DLD1 (cell line): ENCODE results near the gene SLC25A44.

ENCODE experiments used
- in situ Hi-C: cut with HindIII; loops from 2 replicates; pipeline ENCODE4 v1.10.0; 2017; ENCODE audit warnings: low sequenced_read_pairs

SLC25A44 gene, protein sequence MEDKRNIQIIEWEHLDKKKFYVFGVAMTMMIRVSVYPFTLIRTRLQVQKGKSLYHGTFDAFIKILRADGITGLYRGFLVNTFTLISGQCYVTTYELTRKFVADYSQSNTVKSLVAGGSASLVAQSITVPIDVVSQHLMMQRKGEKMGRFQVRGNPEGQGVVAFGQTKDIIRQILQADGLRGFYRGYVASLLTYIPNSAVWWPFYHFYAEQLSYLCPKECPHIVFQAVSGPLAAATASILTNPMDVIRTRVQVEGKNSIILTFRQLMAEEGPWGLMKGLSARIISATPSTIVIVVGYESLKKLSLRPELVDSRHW

DNA sequence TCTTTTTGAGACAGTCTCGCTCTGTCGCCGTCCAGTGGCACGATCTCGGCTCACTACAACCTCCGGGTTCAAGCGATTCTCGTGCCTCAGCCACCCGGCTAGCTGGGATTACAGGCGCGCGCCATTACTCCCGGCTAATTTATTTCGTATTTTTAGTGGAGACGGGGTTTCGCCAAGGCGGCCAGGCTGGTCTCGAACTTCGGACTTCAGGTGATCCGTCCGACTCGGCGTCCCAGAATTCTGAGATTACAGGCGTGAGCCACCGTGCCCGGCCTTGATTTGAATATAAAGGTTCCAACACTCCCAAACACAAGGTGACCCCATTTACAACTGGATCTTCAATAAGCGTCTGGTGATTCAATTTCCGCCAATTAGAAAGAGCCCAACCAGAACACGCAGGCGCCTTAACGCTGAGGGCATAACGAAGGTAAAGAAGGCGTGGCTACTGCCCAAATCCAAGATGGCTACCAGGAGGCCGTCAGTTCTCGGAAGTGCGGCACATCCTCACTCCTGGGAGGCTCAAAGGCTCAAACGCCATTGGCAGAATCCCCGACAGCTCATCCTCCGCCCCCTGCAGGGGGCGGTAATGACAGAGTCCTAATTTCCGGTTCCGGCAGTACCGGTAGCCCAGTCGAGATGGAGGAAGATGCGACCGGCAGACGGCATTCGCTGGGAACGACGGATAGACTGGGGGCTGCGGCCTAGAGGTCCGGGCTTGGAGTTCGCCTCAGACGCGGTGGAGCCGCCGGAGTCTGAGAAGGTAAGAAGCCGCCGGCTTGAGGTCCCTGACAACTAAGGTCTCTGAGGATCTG is at the start of gene SLC25A44:
Gene SLC25A44 (plus strand): TSS at position 617 of the 812 bp plus-strand sequence. CDS start 5,744 bp downstream, outside the sequence.
- in situ Hi-C loops, result no loop called here

- in situ Hi-C loops, result no loop called here
These were observed 49.2 kb upstream of the SLC25A44 start for GRCh38 chr1:156144742-156145141.

DNA sequence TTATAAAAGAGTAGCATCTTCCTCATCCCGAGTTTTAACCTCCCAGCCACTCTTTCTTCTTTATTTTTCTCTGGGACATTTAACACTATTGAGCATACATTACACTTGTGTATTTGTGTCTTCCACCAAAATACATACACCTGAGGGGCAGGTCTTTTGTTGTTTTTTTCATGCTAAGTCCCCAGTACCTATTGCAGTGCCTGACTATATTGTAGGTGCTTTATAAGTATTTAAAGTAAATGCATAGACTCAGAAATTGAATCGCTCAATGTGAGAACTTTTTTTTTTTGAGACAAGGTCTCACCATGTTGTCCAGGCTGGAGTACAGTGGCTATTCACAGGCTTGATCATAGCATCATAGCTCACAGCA is 48.3 kb upstream of the SLC25A44 start:
- in situ Hi-C loops, result no loop called here

GRCh38 chr1:156146020-156146768 is 47.7 kb upstream of the SLC25A44 start:
- in situ Hi-C loops, result no loop called here

DNA sequence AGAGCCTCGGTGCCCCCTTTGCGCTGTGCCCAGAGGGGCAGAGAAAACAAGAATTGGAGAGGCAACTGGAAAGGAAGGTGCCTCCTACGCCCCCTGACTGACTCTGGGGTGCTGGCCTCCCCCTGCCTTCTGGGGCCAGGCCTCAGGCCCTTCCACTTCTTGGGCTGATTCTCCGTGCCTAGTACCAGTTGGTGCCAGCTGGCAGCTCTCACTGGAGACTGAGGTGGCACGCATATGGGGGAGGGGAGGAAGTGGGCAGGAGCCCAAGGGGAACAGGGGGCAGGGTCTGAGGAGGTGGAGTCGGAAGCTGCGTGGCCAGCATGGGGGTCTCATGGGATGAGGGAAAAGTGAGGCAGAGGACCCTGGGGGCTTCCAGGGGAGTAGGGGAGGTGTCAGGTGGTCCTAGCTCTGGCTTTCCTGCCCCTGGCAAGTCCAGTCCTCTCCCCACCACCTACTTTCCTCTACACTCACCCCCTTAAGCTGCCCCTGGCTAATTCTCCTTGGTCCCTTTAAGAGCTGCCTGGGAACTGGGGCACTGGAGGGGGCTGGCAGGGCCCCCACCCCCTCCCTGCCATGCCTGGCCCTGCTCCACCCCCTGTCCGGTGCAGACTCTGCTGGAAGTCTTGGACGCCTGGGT is 47.0 kb upstream of the SLC25A44 start:
- in situ Hi-C loops, result no loop called here

DNA sequence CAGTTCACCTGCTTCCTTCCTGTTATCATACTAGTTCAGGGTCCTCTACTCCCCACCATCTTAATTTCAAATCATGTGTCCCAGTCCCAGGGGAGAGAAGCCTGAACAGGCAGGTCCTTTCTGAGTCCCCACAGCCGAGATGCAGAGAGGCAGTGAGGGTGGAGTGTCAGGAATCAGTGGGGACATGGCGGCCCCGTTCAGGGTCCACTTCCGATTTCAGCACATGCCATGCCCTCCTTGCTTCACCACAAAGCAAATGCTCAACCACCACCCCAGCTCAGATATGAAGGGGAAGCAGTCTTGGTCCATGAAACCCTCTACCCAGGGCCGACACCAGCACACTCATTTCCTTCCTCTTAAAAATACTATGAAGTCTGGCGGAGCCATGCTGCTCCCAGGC is 45.7 kb upstream of the SLC25A44 start:
- in situ Hi-C loops, result no loop called here

DNA sequence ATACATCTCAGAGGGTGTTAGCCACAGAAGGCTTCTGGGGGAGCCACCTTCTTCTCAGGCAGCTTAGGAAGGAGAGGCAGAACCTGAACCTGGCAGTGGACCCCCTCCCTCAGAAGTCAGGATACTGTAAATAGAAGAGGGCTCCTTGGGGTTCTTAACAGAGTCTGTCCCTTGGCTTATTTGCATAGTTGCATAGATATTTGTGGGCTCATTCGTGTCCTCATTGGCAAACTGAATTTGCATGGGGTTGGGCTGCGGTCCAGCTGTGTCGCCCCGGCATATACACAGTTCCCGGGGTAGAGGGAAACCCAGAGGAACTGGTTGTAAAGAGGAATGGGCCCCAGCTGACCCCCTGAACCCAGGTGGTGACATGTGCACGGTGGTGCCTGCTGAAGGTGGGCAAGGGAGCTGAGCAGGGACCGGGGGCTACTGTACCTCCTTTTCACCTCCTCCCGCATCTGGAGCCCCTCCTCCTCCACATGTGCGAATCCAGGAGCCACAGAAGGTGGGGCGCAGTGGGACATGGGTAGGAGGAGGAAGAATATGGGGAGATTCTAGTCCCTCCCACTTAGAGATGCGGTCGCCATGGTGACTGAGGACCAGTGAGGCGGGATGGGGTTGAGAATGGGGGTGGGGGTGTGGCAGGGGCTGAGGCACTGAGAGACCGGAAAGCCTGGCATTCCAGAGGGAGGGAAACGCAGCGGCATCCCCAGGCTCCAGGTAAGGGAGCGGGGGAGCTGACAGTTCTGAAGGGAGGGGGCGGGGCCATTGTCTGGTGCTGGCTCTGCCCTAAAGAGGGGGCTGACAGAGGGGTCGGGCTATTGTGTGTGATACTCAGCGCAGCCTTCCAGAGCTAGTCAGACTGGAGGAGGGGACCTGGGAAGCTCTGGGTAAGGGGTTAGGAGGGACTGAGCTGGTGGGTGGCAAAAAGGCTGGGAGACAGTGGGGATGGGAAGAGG is 44.3 kb upstream of the SLC25A44 start:
- in situ Hi-C loops, result no loop called here

DNA sequence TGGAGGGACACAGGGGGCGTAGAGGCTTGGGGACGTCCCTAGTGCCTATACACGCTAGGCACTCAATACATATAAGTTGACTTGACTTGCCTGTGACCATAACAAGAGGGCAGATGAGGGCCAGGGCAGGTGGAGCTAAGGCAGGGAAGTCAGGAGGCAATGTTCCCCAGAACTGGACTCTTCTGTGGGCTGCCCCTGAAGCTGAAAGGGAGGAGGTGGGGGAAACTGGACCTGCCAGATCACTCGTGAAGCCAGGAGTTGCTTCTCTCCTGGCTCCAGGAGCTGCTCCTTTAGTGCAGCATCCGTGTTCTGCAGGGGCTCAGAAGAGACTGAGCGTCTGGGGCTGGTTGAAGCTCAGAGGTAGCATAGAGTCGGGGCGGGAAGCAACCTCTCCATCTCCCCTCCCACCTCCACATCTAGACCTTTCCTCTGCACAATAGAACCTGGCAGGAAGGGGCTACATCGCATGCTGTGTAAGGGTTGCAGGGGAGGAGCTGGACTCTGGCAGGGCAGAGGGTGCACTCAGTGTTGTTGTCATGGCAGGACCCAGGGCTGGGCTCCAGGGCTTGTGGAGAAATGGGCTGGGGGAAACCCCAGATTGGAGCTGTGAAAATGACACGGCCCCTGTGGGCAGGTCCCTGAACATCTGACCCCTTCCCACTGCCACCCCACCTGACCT is 43.4 kb upstream of the SLC25A44 start:
- in situ Hi-C loops, result no loop called here

DNA sequence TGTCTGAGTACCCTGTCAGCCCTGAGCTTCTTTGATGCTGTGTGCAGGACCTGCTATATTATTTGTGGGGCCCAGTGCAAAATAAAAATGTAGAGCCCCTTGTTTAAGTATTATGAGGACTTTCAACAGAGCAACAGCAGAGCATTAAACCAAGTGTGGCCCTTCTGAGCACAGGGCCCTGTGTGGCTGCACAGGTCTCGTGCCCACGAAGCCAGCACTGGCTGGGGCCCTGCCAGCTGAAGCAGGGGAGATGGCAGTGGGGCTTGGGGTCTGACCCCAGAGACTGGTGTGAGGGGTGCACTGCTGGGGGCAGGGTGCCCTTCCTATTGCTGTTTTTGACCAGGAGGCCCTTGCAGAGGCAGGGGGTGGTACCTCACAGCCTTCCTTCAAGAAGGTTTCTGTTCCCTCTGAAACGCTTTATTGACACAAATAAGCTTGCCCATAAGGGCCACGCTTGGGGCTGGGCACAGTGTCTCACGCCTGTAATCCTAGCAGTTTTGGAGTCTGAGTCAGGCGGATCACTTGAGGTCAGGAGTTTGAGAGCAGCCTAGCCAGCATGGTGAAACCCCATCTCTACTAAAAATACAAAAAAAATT is 42.7 kb upstream of the SLC25A44 start:
- in situ Hi-C loops, result no loop called here

DNA sequence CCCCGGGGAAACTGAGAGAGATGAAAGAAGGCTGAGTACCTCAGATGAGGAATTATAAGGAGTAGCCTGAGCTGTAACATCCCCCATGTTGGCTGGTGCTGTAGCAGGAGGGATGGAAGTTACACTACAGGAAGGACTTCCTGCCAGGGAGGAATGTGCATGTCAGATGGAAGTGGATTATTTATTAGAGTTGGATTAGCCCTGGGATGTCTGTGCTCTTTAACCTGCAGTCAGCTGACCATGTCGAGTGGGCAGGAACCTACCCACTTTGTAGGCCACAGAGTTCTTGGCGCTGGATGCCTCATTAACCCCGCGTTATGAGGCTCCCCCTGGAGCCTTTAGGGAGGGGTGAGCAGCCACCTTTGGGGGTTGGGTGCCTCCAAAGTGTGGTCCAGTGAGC is 41.3 kb upstream of the SLC25A44 start:
- in situ Hi-C loops, result no loop called here

GRCh38 chr1:156153362-156153761 is 40.5 kb upstream of the SLC25A44 start, which contains the start of gene SEMA4A:
Gene SEMA4A (plus strand): TSS chr1:156153585. CDS start chr1:156154579, 994 bp downstream.
- in situ Hi-C loops, result no loop called here

DNA sequence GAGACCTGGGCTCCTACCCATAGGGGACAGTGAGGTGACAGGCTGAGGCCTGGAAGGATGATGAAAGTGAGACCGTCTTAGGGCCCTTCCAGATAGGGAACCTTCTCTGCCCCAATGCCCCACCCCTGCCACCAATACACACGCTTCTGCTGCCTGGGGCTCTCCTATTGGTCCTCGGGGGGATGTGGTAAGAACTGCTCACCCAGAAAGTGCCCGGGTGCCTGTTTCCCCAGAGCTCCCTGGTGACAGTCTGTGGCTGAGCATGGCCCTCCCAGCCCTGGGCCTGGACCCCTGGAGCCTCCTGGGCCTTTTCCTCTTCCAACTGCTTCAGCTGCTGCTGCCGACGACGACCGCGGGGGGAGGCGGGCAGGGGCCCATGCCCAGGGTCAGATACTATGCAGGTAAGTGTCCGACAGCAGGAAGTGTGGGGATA is 39.6 kb upstream of the SLC25A44 start:
- in situ Hi-C loops, result no loop called here

DNA sequence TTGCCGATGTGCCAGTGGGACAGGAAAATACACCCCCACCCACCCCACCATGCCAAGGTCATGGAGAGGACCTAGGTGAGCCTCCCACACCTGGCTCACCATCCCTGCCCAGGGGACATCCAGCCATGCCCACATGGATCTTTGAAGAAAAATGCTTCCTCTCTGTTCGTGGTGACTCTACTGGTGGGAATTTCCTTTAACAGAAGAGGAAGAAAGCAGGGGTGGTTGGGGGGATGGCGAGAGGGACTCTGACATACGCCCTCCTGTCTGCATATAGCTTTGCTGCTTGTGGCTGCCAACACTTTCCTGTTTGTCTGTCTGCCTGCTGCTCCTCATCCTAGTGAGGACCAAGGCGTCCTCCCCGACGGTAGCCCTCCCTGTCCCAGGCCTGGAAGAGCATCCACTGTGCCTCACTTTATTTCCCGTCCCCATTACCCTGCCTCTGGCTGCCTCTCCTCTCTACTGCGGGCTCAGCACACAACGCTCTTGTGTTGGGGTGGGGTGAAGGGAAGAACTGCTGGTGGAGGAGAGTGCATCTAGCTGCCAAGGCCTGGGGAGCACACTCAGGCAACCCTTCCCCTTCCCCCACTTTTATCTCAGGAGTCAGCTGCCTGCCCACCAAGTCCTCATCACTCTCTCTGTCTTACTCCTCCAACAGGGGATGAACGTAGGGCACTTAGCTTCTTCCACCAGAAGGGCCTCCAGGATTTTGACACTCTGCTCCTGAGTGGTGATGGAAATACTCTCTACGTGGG is 38.0 kb upstream of the SLC25A44 start:
- in situ Hi-C loops, result no loop called here

DNA sequence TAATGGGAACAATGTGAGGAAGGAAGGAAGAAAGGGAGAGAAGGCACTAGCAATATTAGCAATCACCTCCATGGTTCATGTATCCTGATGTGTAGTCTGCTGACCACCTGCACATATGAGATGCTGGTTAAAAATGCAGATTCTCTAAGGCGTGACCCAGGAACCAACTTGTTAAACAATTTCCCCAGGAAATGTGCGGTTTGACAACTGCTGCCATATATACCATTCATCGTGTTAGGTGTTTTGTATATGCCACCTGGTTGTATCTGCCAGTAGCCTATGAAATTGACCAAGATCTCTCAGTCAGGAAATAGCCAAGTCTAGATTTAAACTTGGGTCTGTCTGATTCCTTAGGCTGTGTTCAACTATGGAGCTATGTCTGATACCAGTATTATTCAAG is 36.4 kb upstream of the SLC25A44 start:
- in situ Hi-C loops, result no loop called here

DNA sequence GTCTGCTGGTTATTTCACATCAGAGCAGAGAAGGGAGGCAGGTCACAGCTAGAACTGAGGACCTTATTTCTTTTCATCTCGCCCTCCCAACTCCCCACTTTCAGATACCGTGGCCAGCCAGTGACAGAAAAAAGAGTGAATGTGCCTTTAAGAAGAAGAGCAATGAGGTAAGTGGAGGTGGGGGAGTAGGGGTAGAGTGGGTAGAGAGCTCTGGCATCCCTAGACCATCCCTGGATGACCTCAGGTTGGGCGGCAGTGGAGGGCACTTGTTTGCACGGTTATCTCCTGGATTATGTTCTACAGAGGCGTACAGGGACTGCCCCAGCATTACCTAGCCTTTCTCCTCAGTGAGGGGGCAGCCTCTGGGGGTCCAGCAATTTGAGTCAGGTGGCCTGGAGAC is 35.9 kb upstream of the SLC25A44 start:
- in situ Hi-C loops, result no loop called here

DNA sequence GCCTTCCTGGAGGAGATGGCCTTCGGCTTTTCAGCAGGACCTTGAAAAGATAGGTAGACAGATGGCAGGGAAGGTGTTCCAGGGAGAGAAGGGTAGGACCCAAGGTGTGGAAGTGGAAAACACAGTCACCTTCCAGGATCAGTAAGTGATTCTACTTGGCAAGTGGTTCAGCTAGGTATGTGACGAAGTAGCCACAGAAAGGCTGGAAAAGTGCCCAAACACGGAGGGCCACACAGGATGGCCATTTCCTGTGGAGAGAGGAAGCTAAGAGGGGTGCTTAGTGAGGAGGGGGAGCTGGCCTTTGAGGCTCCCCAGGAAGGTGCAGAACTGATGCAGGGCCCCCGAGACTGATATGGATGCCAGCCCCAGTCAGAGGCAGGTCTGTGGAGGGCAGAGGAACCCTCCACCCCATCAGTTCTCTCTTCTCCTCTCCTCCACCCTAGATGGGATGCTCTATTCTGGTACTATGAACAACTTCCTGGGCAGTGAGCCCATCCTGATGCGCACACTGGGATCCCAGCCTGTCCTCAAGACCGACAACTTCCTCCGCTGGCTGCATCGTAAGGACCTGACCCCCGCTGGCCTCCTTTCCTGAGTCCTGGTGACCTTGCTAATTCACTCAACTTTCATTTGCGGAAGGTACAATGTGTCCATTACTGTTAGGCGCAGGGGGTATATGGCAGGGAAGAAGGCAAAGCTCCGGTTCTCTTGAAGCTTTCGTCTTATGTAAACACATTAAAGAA is 33.7 kb upstream of the SLC25A44 start:
- in situ Hi-C loops, result no loop called here

GRCh38 chr1:156160743-156161171 is 33.1 kb upstream of the SLC25A44 start:
- in situ Hi-C loops, result no loop called here
